Activated naive CD4-positive, alpha-beta T cell treated with anti-CD3 and anti-CD28 coated beads for 36 hours (primary cell): ENCODE results near the gene CD276. TPM values are rescaled to one million over a fixed set of nuclear protein-coding genes. Genes with fewer than 3 reads are reported as not detected.

Experiments
- CTCF ChIA-PET: fragments of 350-600 bp; sonication (Branson Sonifier 250); formaldehyde crosslinking; loops from one replicate; lab custom pipeline; 2021; ENCODE audit warnings: antibody characterized with exemption; lab: Charles Lee
- DNase-seq: peaks from one replicate; pipeline ENCODE4 v3.0.0-alpha.2; 2020
- H3K27ac Mint-ChIP-seq: one replicate; pipeline ENCODE4 v1.8.0; 2021; ENCODE audit warnings: mild to moderate bottlenecking, mixed read lengths
- H3K27me3 Mint-ChIP-seq: one replicate; pipeline ENCODE4 v1.8.0; 2021; ENCODE audit warnings: low read depth, mixed read lengths
- H3K36me3 Mint-ChIP-seq: one replicate; pipeline ENCODE4 v1.8.0; 2021; ENCODE audit warnings: low read depth, mixed read lengths
- H3K4me1 Mint-ChIP-seq: one replicate; pipeline ENCODE4 v1.8.0; 2021; ENCODE audit warnings: low read depth, mixed read lengths
- H3K4me3 Mint-ChIP-seq: one replicate; pipeline ENCODE4 v1.8.0; 2021; ENCODE audit warnings: mild to moderate bottlenecking, moderate library complexity, mixed read lengths
- H3K9me3 Mint-ChIP-seq: one replicate; pipeline ENCODE4 v1.8.0; 2021; ENCODE audit warnings: mixed read lengths
- intact Hi-C: fragments of 100-400 bp; cut with micrococcal nuclease; formaldehyde crosslinking; loops from one replicate; pipeline ENCODE4 v1.15.1; 2023
- total RNA-seq, 2 experiments: library from RNA; stranded (reverse); gene quantifications; one replicate each; pipeline ENCODE4 v1.2.3, GENCODE V29; 2021

Gene CD276
- total RNA-seq, 2 experiments from 2014 or later = 1.2 to 1.3 TPM

DNA sequence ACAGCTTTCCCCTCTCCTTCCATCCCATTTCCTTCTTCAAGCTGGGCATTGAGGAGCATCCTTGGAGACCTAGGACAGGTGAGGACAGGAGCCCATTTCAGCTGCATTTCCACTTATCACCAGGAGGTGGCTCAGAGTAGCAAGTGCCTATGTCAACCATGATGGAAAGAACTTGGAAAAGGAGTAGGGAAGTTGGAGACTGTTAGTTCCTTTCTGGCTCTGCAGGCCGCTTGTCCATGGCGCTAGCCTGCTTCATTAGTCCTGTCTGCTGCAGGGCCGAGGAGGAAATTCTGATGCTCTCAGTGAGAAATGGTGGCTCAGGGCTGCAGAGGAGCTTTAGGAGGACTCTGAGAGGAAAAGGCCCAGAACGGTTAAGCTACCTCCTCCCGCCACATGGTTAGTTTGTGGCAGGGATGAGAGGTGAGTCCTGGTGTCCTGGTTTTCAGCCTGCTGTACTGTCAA is 7.0 kb upstream of the CD276 start:
- Mint-ChIP-seq H3K27me3 (peaks cover 14% of the 10 kb centered on the region), H3K36me3 (no peaks in the 10 kb centered on the region), H3K27ac (no peak overlapping the region), H3K4me3 (no peak overlapping the region), H3K9me3 (no peaks in the 10 kb centered on the region), H3K4me1 (peaks cover 6% of the 10 kb centered on the region)
- intact Hi-C loops = loop anchor here (1.0 kb wide), 2 partner anchors 23 to 41 kb away; no protein-coding TSS in a partner anchor
- CTCF ChIA-PET = interaction anchor here (0.6 to 6.6 kb wide), 23 partner anchors 8 to 1567 kb away, joined by 3 to 113 read pairs (median 4); partner anchors contain the start of gene NPTN
- DNase-seq = peak; percentile 68

DNA sequence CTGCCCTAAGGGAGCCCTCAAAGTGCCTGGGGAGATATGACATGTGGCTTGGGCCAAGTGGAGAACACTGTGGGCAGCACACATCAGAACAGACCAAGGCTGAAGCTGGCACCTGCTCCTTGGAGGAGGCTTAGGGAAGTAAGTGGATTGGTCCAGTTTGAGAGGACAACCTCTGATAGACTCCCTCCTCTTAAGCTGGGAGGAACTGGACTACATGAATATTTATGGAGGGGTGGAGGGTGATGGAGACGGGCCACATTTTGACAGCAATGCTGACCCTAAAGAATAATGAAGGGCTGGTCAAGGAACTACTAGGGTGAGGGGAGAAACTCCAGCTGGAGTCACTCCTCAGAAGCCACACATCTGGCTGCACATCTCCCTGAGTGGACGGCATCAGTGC is 6.5 kb upstream of the CD276 start:
- H3K9me3 Mint-ChIP-seq = no peaks in the 10 kb centered on the region
- CTCF ChIA-PET = interaction anchor here (0.5 to 6.6 kb wide), 21 partner anchors 8 to 1568 kb away, joined by 3 to 113 read pairs (median 4); partner anchors contain the start of gene NPTN
- intact Hi-C loops = loop anchor here (1.0 kb wide), 2 partner anchors 23 to 41 kb away; no protein-coding TSS in a partner anchor
- no peak overlapping the region for H3K4me3 Mint-ChIP-seq
- H3K4me1 Mint-ChIP-seq = peaks cover 6% of the 10 kb centered on the region
- peaks cover 17% of the 10 kb centered on the region for H3K27me3 Mint-ChIP-seq
- no peak for DNase-seq
- H3K27ac Mint-ChIP-seq = no peak overlapping the region
- no peaks in the 10 kb centered on the region for H3K36me3 Mint-ChIP-seq

DNA sequence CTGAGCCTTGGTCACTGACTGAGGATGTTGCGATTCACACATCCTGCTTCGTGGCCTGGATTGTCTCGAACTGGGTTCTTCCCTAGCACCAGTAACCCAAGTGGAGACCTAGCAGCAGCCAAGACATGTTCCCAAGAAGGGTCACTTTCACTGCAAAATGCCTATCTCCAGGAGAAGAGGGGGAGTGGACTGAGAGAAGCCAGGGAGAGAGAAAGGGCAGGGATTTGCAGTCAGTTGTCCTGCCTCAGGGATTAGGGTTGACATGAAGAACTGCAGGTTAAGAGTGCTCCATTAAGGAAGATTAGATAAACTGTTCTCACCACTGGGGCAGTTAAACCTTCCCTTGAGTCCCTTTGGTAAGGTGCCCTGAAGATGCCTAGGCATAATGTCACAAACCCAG is 5.7 kb upstream of the CD276 start:
- CTCF ChIA-PET = interaction anchor here (0.5 to 6.6 kb wide), 7 partner anchors 8 to 127 kb away, joined by 3 to 113 read pairs (median 13); partner anchors contain the start of gene NPTN
- H3K36me3 Mint-ChIP-seq = no peaks in the 10 kb centered on the region
- H3K4me3 Mint-ChIP-seq = no peak overlapping the region
- no peak overlapping the region for H3K27ac Mint-ChIP-seq
- H3K27me3 Mint-ChIP-seq = peaks cover 23% of the 10 kb centered on the region
- no peak for DNase-seq
- no peaks in the 10 kb centered on the region for H3K9me3 Mint-ChIP-seq
- peaks cover 6% of the 10 kb centered on the region for H3K4me1 Mint-ChIP-seq
- intact Hi-C loops = no loop called here

DNA sequence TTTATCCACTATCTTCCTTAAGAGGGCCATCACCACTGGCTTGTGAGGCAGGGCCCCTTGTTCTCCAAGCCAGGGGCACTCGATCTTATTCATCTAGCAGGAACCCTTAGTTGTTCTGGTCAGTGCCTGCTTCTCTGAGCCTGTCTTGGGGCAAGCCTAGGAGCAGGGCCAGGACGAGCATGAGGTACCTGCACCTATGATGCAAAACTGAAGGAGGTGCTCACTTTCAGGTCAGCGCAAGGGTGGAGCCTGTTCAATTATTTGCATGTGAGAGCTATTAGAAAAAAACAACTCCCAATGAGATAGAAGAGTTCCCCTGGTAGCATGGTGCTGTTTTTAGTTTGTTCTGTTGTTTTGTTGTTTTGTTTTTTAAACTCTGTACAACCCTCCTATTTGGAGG is 5.0 kb upstream of the CD276 start:
- Mint-ChIP-seq H3K4me3 (no peak overlapping the region), H3K27me3 (peaks cover 21% of the 10 kb centered on the region), H3K27ac (no peak overlapping the region), H3K4me1 (peaks cover 11% of the 10 kb centered on the region), H3K9me3 (no peaks in the 10 kb centered on the region), H3K36me3 (no peaks in the 10 kb centered on the region)
- CTCF ChIA-PET = interaction anchor here (0.6 to 6.6 kb wide), 4 partner anchors 20 to 64 kb away, joined by 4 to 113 read pairs (median 46); partner anchors contain the start of gene NPTN
- intact Hi-C loops = no loop called here
- no peak for DNase-seq

DNA sequence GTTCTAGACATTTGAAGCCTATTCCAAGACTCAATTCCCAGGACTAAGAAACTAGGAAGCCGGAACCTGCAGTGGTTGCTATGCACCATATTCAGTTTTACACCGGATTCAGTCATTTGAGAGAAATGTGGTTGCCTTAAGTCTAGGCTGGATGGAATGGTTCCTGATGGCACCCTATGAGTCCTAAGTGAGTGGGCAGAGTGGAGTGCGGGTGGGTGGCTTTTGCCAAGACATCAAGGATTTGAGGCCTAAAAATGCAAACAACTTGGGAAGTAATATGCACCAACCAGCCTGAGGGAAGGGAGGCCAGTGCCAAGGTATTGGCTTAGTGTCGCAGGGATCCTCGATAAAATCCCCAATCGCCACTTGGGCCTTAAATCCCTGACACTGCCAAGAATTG is 4.2 kb upstream of the CD276 start:
- Mint-ChIP-seq H3K27ac (no peak overlapping the region), H3K4me3 (no peak overlapping the region), H3K36me3 (no peaks in the 10 kb centered on the region), H3K27me3 (peaks cover 24% of the 10 kb centered on the region), H3K9me3 (no peaks in the 10 kb centered on the region), H3K4me1 (peaks cover 14% of the 10 kb centered on the region)
- no peak for DNase-seq
- intact Hi-C loops = no loop called here
- CTCF ChIA-PET = interaction anchor here (0.9 to 6.6 kb wide), 4 partner anchors 20 to 138 kb away, joined by 3 to 113 read pairs (median 46); partner anchors contain the start of gene NPTN

DNA sequence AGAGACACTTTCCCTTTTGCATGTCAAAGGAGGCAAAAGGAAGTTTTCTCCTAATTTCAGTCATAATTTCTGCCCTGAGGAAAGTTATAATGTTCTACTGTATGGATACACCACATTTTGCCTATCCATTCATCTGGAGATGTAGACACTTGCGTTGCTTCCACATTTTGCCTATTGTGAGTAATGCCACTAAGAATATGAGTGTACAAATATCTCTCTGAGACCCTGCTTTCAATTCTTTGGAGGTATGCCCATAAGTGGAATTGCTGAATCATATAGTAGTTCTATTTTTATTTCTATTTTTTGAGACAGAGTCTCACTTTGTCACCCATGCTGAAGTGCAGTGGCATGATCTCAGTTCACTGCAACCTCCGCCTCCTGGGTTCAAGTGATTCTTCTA is 3.6 kb upstream of the CD276 start:
- H3K4me1 Mint-ChIP-seq = peaks cover 18% of the 10 kb centered on the region
- H3K4me3 Mint-ChIP-seq = no peak overlapping the region
- H3K9me3 Mint-ChIP-seq = no peaks in the 10 kb centered on the region
- no peak for DNase-seq
- H3K27ac Mint-ChIP-seq = no peak overlapping the region
- no peaks in the 10 kb centered on the region for H3K36me3 Mint-ChIP-seq
- H3K27me3 Mint-ChIP-seq = peaks cover 29% of the 10 kb centered on the region
- CTCF ChIA-PET = interaction anchor here (0.9 to 6.6 kb wide), 4 partner anchors 19 to 139 kb away, joined by 3 to 113 read pairs (median 46); partner anchors contain the start of gene NPTN
- intact Hi-C loops = no loop called here

DNA sequence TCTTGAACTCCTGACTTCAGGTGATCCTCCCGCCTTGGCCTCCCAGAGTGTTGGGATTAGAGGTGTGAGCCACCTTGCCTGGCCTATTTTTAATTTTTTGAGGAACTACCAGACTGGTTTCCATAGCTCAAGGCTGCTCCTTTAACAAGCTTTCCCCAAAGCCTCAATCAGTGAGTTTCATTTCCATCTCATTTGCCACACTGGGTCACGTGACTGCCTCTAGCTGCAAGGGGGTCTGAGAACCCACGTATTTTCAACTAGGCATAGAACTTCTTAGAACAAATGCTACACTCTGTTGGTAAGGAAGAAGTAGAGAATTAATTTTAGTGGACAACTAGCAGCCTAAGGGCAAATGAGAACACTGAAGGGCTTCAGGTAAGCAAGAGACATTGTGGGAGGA is 3.1 kb upstream of the CD276 start:
- Mint-ChIP-seq H3K4me1 (peaks cover 18% of the 10 kb centered on the region), H3K9me3 (no peaks in the 10 kb centered on the region), H3K36me3 (no peaks in the 10 kb centered on the region), H3K27ac (no peak overlapping the region), H3K27me3 (peaks cover 34% of the 10 kb centered on the region), H3K4me3 (no peak overlapping the region)
- intact Hi-C loops = no loop called here
- CTCF ChIA-PET = interaction anchor here (5.4 to 6.6 kb wide), 2 partner anchors 18 to 24 kb away, joined by 36 to 113 read pairs; no protein-coding TSS in a partner anchor
- DNase-seq = no peak

DNA sequence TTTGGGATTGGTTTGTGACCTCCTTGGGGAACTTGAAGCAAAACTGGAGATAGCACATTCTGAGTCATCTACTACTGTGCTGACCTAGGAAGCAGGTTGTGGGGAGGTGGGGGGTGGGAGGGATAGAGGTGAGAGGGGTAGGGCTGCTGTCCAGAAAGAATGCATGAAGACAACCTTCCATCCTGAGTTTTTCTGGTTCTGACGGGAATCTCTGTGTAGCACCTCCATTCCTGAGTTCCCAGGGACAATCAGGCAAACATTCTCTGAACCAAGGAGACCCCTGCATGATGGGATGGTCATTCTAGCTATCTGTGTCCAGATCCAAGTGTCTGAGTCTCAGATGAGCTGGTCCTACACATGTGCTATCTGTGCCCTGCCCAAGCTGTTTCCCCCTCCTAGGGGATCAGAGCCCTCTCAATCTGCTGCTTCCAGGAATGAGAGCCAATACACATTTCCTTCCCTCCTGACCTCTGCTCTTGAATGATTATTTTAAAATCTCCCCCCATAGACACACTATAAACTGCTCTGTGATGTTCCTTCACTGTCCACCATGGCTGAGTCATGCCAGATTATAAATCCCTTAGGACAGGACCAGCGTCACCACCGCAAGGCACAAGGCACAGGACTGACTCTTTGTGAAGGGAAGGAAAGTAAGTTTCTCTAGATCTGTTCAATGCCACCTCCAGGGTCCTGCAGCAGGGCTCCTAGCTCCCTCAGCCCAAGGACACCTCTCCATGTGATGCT is 2.2 kb upstream of the CD276 start:
- H3K4me1 Mint-ChIP-seq = peaks cover 18% of the 10 kb centered on the region
- H3K9me3 Mint-ChIP-seq = no peaks in the 10 kb centered on the region
- intact Hi-C loops = no loop called here
- no peak overlapping the region for H3K27ac Mint-ChIP-seq
- no peak for DNase-seq
- H3K27me3 Mint-ChIP-seq = peaks cover 41% of the 10 kb centered on the region
- no peak overlapping the region for H3K4me3 Mint-ChIP-seq
- H3K36me3 Mint-ChIP-seq = no peaks in the 10 kb centered on the region
- CTCF ChIA-PET = interaction anchor here (0.6 to 3.1 kb wide), 4 partner anchors 13 to 89 kb away, joined by 3 to 26 read pairs (median 4); no protein-coding TSS in a partner anchor

DNA sequence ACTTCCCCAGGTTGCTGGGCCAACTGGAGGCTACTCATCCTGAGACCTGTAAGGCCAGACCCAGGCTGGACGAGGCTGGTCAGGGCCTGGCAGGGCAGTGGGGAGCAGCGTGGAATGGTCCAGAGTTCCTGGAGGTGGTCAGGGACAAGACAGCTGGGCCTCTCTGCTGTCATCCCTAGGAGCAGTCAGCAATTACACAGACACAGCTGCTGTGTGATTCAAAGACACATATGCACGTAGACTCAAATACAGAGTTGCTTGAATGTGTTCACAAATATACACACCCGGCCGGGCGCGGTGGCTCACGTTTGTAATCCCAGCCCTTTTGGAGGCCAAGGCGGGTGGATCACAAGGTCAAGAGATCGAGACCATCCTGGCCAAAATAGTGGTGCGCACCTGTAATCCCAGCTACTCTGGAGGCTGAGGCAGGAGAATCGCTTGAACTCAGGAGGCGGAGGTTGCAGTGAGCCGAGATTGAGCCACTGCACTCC is 1.5 kb upstream of the CD276 start:
- no peaks in the 10 kb centered on the region for H3K9me3 Mint-ChIP-seq
- peaks cover 42% of the 10 kb centered on the region for H3K27me3 Mint-ChIP-seq
- CTCF ChIA-PET = interaction anchor here (0.6 to 3.1 kb wide), 6 partner anchors 13 to 243 kb away, joined by 3 to 26 read pairs (median 4); no protein-coding TSS in a partner anchor
- intact Hi-C loops = no loop called here
- no peak overlapping the region for H3K4me3 Mint-ChIP-seq
- H3K27ac Mint-ChIP-seq = no peak overlapping the region
- no peak for DNase-seq
- no peaks in the 10 kb centered on the region for H3K36me3 Mint-ChIP-seq
- H3K4me1 Mint-ChIP-seq = peaks cover 18% of the 10 kb centered on the region

DNA sequence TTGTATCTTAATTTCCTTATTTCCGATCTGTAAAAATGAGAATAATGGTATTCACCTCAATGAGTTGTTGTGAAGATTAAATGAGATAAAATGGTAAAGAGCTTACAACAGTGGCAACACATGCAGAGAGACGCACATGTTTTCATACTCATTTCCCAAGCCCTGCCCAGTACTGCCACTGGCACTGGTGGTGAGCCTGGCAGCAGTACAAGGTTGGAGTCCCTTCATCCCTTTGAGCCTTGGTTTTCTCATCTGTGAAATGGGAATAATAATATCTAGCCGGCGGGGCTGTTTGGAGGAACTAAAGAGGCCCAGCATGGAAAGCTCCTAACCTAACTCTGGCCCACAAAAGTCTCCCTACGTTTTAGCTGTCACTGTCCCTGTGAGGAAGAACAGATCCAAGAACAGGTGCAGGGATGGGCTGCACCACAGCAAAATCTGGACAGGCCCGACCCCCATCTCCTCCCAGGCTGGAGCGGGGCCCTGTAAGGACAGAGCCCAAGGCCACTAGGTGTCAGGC is 866 bp upstream of the CD276 start:
- peaks cover 46% of the 10 kb centered on the region for H3K27me3 Mint-ChIP-seq
- intact Hi-C loops = no loop called here
- no peaks in the 10 kb centered on the region for H3K9me3 Mint-ChIP-seq
- peaks cover 18% of the 10 kb centered on the region for H3K4me1 Mint-ChIP-seq
- no peak overlapping the region for H3K27ac Mint-ChIP-seq
- H3K4me3 Mint-ChIP-seq = peak overlapping the region; percentile 66
- CTCF ChIA-PET = interaction anchor here (0.6 to 3.1 kb wide), 6 partner anchors 16 to 1150 kb away, joined by 3 to 26 read pairs (median 4); no protein-coding TSS in a partner anchor
- no peak for DNase-seq
- H3K36me3 Mint-ChIP-seq = no peaks in the 10 kb centered on the region

DNA sequence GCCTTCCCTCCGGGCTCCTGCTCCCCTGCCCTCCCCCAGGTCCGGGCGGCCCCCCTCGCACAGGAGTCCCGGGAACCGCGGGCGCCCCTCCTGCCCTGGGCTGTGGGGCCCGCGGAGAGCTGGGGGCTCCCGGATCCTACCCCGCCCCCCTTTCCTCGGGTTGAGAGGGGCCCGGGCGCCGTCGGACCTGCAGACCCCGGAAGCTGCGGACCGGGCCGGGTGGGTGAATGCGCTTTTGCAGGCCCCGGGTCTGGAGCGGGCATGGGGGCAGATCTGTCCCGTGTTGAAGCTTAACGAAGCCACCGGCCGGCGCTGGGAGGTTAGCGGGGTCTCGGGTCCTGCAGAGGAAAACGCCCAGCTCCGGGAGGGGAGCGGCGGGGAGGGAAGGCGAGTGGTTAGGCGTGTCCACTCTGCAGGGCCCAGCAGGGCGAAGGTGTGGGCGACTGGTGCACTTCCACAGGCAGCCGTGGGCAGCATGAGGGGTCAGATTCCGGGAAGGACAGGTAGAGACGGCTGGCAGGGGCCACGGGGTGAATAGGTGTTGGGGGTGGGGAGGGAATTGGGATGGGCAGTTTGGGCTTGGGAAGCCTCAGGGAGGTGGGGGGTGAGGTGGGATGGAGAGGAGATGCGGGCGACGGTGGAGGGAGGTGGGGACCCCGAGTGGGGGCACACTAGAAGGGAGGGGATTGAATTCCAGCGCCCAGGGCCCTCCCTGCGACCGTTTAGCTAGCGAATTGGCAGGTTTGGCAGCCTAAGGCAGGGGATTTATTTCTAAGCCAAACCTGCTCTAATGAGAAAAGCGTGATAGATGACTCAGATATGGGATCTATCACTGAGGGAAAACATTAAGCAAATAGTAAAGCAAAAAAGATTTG is 635 bp downstream of the CD276 start:
- Mint-ChIP-seq H3K27me3 (peaks cover 41% of the 10 kb centered on the region), H3K27ac (no peak overlapping the region), H3K4me3 (peak overlapping the region; percentile 56), H3K9me3 (no peaks in the 10 kb centered on the region), H3K4me1 (peaks cover 18% of the 10 kb centered on the region), H3K36me3 (no peaks in the 10 kb centered on the region)
- intact Hi-C loops = loop anchor here (1.0 kb wide), 1 partner anchor 12 kb away; no protein-coding TSS in a partner anchor
- DNase-seq = no peak
- CTCF ChIA-PET = interaction anchor here (1.2 to 3.1 kb wide), 5 partner anchors 7 to 20 kb away, joined by 4 to 26 read pairs (median 9); no protein-coding TSS in a partner anchor
